SHP77 (cell line): ENCODE results near the gene PIEZO2.
A peak's percentile ranks its signal among the peaks of the same experiment; 100 is the strongest.

Source experiments
- DNase-seq, 2 experiments: peaks; one replicate each; lab custom pipeline; 2025; lab: John Stamatoyannopoulos, UW

The PIEZO2 gene

DNA sequence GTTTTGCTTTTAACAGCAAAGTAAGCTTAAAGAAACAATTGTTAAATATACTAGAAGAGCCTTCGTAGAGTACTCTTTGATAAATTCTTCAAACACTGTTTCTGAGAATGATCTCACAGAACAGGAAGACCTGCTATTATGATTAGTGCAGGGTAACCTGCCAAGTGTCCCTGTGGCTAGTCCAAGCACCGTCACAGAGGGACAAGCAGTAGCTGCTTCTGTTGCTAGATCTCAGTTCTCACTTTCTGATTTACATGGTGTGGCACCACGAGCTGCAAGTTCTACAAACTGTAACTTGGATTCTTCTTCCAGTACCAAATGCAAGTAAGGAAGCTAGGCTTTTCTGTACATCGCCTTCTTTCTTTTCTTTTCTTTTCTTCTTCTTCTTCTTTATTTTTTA, 121.5 kb downstream of the PIEZO2 start:
- no peak for DNase-seq

DNA sequence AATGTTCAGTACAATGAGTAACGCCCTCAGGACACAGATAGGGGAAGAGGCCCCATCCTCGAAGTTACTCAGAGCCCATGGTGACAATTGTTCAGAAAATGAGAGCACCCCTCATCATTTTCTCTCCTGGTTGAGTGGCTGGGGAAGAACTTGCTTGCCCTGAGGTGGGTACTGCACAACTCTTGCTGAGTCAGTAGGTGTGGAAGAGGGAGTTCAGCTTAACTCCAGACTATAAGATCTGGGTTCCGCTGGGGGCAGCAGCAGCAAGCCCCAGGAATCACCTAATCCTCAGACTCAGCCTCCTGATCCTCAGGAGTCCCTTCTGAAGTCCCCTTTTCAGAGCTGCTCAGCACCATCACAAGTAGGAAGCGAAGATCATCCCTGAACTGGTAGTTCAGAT, 123.7 kb downstream of the PIEZO2 start:
- no peak for DNase-seq

GRCh38 chr18:11024928-11025669, 124.3 kb downstream of the PIEZO2 start:
- no peak for DNase-seq

GRCh38 chr18:11021477-11021876, 127.9 kb downstream of the PIEZO2 start:
- no peak for DNase-seq

- no peak for DNase-seq
These were observed 128.4 kb downstream of the PIEZO2 start for GRCh38 chr18:11020877-11021414.

- DNase-seq: no peak
These were observed 129.1 kb downstream of the PIEZO2 start for GRCh38 chr18:11020161-11020853.

DNA sequence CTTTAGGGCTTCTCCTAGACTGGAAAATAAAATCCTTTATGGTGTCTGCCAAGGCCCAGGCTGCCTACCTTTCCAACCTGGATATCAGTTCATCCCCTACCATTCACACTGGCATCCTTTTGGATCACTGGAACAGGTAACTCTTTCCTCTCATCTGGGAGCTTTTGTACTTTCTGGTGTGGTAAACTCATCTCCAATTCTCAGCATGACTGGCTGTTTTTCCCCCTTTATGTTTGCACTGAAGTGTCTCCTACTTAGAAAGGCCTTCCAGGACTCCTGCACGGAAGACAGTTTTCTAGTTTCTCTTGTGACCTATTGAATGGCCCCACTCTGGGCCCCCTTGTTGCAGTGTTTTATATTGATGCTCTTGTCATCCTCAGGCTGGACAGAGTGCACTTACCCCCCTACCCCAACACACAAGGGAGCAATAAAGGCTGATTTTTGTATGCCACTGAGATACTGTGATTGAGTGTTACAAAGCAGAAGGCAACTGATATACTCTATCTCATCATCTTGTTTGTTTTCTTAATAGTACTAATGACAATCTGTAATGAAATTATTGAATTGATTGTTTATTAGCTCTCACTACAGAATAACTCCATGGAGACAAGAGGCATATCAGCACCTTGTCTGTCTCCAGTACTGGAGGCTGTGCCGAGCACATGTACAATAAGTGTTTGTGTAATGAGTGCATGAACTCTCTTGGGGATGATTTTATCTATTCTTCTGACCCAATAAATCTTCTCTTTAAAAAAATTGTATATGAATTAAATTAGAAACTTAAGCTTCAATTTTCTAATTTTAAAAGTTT, 129.9 kb downstream of the PIEZO2 start:
- no peak for DNase-seq

- no peak for DNase-seq
These were observed 139.5 kb downstream of the PIEZO2 start for GRCh38 chr18:11009869-11010268.

DNA sequence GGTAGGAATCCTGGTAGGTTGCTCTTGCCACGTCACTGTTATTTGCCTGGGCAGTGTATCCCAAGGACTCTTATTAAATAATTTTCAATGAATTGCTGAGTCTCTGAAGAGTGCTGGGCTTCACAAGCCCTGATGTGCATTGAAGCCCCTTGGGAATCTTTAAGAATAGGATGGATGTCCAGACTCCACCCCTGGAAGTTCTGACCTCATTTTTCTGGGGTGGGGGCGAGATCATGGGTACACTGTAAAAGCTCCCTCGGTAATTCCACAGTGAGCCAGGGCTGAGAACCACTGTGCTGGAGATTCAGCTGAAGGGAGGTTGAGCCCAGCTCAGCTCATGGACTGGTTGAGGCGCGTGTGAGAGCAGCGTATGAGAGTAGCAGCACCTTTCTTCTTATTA, 140.2 kb downstream of the PIEZO2 start:
- DNase-seq: no peak

- no peak for DNase-seq
These were observed 140.9 kb downstream of the PIEZO2 start for GRCh38 chr18:11008505-11008904.

DNA sequence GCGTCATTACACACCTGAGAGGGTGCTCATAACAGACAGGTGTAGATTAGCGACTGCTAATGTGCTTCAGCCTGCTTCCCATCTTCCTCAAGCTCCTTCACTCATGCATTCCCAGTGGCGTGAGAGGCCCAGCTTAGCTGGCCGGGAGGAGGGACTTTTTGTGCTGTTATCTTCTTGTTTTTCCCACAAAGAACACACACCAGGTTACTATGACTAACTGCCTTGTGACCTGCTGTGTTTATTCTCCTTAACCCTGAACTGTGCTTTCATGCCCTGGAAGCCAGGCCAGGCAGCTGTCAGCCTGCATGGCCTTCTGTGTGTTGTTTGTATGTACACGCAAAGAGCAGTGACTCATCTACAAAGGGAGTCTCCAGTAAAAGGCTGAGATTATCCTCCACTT, 143.8 kb downstream of the PIEZO2 start:
- peak; percentile 1 to 33 for DNase-seq

DNA sequence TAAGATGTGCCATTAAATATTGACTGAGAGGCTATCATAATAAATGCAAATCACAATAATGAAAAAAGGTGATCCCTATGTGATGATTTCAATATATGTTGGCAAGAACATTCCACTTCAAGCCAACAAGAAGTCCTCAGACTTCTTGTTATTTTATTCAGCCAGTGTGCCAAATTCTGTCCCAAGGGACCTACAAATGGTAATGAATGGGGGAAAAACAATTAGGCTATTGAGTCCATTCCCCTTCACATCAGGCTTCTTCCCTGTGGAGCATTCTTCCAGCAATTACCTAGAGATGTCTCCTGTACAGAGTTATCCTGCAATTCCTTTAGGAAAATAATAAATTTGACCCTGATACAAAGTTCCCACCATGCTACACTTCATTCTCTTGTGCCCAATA, 144.4 kb downstream of the PIEZO2 start:
- no peak for DNase-seq

DNA sequence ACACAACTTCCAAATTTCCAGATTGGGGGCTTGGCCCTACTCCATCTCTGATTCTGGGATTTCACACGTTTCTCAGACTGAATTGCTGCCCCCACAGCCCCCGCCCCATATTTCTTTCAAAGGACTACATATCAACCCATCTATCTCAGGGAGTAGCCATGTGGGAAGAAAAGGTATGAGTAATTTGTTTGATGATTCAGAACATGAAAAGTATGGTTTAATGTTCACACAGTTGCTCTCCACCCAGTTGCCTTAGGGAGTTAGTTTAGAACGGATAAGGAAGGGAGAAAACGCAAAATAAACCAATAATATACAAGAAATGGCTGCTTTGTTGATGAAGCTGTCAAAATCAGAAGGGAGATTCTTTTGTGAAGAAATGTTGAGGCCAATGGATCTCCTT, 145.1 kb downstream of the PIEZO2 start:
- no peak for DNase-seq

GRCh38 chr18:11002796-11003195, 146.6 kb downstream of the PIEZO2 start:
- no peak for DNase-seq

DNA sequence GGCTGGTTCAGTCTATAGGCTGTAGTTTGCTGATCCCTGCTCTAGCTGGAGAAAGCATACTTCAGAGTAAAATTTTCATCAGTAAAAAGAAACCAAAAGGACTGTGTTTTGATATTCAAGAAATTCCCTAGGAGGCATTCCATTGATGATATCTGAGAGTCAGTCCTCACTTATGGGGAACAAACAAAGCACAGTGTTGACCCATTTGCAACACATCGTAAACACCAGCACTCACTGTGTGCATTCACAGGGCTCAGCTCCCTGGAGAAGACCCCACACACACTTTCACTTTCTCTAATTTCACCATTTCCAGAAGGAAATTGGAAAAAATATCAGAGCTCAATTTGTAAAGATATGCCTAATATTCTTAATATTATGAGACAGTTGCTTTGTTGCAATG, 147.1 kb downstream of the PIEZO2 start:
- DNase-seq: no peak

- no peak for DNase-seq
These were observed 149.3 kb downstream of the PIEZO2 start for GRCh38 chr18:11000071-11000470.

DNA sequence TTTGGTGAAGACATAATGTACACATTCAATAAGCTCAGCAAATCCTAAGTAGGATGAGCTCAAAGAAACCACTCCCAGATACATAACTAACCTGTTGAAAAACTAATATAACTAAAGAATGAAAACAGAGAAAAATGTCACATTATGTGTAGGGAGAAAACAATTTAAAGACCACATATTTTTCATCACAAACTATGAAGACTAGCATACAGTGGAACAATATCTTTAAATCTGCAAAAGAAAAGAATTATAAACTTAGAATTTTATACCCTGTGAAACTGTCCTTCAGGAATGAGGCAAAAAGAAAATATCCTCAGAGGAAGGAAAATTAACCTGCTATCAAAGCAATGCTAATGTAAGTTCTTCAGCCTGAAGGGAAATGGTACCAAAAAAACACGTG, 151.5 kb downstream of the PIEZO2 start:
- no peak for DNase-seq

DNA sequence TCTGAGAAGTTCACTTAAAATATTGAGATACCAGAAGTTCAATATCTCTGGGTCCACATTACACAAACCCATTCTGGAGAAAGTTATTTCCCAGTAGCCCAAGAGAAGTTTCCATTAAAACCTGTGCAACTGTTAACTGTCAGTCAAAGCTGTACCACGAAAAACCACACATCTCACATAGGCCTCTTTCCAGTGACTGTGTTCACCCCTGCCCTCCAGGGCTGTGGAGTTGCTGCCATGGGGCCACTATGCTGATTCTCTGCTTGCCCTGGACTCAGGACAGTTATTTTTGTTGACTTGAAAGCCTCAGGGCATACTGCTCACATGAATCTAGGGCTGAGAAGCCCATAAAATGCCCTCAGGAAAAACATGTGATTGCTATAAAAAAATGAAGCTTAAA, 153.8 kb downstream of the PIEZO2 start:
- no peak for DNase-seq

- no peak for DNase-seq
These were observed 159.9 kb downstream of the PIEZO2 start for GRCh38 chr18:10989486-10989885.

DNA sequence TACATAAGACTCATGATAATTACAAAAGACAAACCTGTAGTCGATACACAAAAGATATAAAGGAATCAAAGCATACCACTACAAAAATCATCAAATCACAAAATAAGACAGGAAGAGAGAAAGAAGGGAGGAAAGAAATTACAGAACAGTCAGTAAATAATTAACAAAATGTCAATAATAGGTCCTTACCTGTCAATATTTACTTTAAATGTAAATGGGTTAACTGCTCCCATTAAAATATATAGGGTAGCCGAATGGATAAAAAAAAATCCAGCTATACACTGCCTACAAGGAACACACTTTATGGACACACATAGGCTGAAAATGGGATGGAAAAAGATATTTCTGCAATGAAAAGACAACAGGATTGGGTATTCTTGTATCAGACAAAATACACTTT, 163.7 kb downstream of the PIEZO2 start:
- no peak for DNase-seq

DNA sequence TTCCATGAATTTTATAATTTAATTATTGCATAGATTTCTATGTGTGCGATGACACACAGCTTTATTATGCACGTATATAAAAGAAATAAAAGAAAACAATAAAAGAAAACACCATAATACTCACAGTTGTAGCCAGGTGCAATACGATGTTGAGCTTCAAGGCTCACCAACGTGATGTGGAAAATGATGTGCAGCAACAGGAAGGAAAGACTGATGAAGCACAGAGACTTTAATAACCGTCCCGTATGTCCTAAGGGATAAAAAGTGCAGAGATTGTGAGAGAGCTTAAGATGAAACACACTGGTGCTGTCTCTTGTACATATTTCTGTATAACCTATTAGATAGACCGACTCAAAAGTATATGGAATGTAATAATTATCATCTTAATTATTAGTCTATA, 170.0 kb downstream of the PIEZO2 start:
- no peak for DNase-seq

DNA sequence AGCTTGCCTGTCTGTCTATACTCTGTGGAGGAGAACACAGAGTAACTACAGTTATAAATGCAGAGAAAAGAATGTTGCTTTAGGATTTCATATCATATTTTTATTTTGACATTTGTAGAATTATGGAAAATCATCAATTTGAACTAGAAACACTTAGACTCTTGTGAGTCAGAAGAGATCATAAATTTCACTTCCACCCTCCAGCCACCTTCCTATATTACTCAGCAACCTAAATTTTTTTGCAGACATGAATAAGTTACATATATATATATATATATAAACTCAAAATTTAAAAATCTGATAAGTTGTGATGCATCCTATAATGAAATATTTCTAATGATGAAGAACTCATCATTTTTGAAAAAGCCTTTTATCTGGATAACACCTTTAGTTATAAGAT, 172.3 kb downstream of the PIEZO2 start:
- no peak for DNase-seq
